ENCODE measurements around the gene WDR7.

GRCh38 chr18:57025540-57025939 is 374.4 kb downstream of the WDR7 start:
- TF ChIP-seq, protein P1, sequence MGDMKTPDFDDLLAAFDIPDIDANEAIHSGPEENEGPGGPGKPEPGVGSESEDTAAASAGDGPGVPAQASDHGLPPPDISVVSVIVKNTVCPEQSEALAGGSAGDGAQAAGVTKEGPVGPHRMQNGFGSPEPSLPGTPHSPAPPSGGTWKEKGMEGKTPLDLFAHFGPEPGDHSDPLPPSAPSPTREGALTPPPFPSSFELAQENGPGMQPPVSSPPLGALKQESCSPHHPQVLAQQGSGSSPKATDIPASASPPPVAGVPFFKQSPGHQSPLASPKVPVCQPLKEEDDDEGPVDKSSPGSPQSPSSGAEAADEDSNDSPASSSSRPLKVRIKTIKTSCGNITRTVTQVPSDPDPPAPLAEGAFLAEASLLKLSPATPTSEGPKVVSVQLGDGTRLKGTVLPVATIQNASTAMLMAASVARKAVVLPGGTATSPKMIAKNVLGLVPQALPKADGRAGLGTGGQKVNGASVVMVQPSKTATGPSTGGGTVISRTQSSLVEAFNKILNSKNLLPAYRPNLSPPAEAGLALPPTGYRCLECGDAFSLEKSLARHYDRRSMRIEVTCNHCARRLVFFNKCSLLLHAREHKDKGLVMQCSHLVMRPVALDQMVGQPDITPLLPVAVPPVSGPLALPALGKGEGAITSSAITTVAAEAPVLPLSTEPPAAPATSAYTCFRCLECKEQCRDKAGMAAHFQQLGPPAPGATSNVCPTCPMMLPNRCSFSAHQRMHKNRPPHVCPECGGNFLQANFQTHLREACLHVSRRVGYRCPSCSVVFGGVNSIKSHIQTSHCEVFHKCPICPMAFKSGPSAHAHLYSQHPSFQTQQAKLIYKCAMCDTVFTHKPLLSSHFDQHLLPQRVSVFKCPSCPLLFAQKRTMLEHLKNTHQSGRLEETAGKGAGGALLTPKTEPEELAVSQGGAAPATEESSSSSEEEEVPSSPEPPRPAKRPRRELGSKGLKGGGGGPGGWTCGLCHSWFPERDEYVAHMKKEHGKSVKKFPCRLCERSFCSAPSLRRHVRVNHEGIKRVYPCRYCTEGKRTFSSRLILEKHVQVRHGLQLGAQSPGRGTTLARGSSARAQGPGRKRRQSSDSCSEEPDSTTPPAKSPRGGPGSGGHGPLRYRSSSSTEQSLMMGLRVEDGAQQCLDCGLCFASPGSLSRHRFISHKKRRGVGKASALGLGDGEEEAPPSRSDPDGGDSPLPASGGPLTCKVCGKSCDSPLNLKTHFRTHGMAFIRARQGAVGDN (IDR thresholded peaks at IDR 0.05) = no peak
- TF ChIP-seq, protein P2, sequence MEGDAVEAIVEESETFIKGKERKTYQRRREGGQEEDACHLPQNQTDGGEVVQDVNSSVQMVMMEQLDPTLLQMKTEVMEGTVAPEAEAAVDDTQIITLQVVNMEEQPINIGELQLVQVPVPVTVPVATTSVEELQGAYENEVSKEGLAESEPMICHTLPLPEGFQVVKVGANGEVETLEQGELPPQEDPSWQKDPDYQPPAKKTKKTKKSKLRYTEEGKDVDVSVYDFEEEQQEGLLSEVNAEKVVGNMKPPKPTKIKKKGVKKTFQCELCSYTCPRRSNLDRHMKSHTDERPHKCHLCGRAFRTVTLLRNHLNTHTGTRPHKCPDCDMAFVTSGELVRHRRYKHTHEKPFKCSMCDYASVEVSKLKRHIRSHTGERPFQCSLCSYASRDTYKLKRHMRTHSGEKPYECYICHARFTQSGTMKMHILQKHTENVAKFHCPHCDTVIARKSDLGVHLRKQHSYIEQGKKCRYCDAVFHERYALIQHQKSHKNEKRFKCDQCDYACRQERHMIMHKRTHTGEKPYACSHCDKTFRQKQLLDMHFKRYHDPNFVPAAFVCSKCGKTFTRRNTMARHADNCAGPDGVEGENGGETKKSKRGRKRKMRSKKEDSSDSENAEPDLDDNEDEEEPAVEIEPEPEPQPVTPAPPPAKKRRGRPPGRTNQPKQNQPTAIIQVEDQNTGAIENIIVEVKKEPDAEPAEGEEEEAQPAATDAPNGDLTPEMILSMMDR (IDR thresholded peaks at IDR 0.05 in 2 of 3, conservative IDR thresholded peaks at IDR 0.05 in 1 of 3; ENCODE audit: control insufficient read depth in 2 of 3, extremely low read depth in 1 of 3, insufficient read depth in 1 of 3, low read depth in 3 of 3, low read length in 3 of 3) = no peak
- no peak for TF ChIP-seq SMC3 (IDR thresholded peaks at IDR 0.05; ENCODE audit: borderline replicate concordance, low read length)
- no peak for TF ChIP-seq POLR2AphosphoS5 (IDR thresholded peaks at IDR 0.05; ENCODE audit: low read length)
